HEK293 (cell line): ENCODE results near the gene HTR6.

Experiments
- CTCF ChIP-seq: fragments of 450-650 bp; formaldehyde crosslinking; IDR thresholded peaks from 2 replicates; pipeline ENCODE4 v1.5.1; 2016; ENCODE audit warnings: missing biosample characterization, missing genetic modification characterization
- IKZF3 ChIP-seq: fragments of 450-650 bp; IDR thresholded peaks from 2 replicates; pipeline ENCODE4 v1.5.0; 2018; ENCODE audit warnings: missing biosample characterization, mild to moderate bottlenecking, missing genetic modification characterization, moderate library complexity
- PBX3 ChIP-seq: sonication (generic); formaldehyde crosslinking; IDR thresholded peaks from 2 replicates; pipeline ENCODE4 v1.8.1; 2022; ENCODE audit warnings: mild to moderate bottlenecking, moderate library complexity, missing genetic modification reagents
- PRDM1 ChIP-seq: fragments of 450-650 bp; formaldehyde crosslinking; IDR thresholded peaks from 2 replicates; pipeline ENCODE4; 2016; ENCODE audit warnings: missing biosample characterization, missing genetic modification characterization
- PRDM10 ChIP-seq: fragments of 450-650 bp; formaldehyde crosslinking; IDR thresholded peaks from 2 replicates; pipeline ENCODE4 v1.5.1; 2016; ENCODE audit warnings: missing biosample characterization, missing genetic modification characterization
- WT1 ChIP-seq: fragments of 450-650 bp; formaldehyde crosslinking; IDR thresholded peaks from 2 replicates; pipeline ENCODE4 v1.5.1; 2016; ENCODE audit warnings: missing biosample characterization, missing genetic modification characterization
- ZBTB20 ChIP-seq: fragments of 450-650 bp; formaldehyde crosslinking; IDR thresholded peaks from 2 replicates; pipeline ENCODE4 v1.5.1; 2016; ENCODE audit warnings: missing biosample characterization, missing genetic modification characterization
- ZNF10 ChIP-seq: fragments of 450-650 bp; formaldehyde crosslinking; IDR thresholded peaks from 2 replicates; pipeline ENCODE4 v1.5.1; 2017; ENCODE audit warnings: missing biosample characterization, missing genetic modification characterization
- ZNF239 ChIP-seq: fragments of 450-650 bp; formaldehyde crosslinking; IDR thresholded peaks from 2 replicates; pipeline ENCODE4 v1.5.1; 2016; ENCODE audit warnings: missing biosample characterization, missing genetic modification characterization
- ZNF274 ChIP-seq, 2 experiments: fragments of 200-500 bp in 1 of 2; fragments of 450-650 bp in 1 of 2; sonication (Bioruptor generic) in 1 of 2; formaldehyde crosslinking in 1 of 2; IDR thresholded peaks; 2 replicates each; pipeline versions ENCODE4 v1.5.1 to v1.6.1; 2014 to 2016; ENCODE audit warnings: borderline replicate concordance in 1 of 2, inconsistent platforms in 1 of 2, low read length in 1 of 2, missing biosample characterization in 1 of 2, missing genetic modification characterization in 1 of 2
- ZNF404 ChIP-seq: fragments of 450-650 bp; formaldehyde crosslinking; IDR thresholded peaks from 2 replicates; pipeline ENCODE4 v1.5.1; 2017; ENCODE audit warnings: missing biosample characterization, missing genetic modification characterization
- ZNF501 ChIP-seq: fragments of 450-650 bp; formaldehyde crosslinking; IDR thresholded peaks from 2 replicates; pipeline ENCODE4 v1.5.1; 2016; ENCODE audit warnings: missing biosample characterization, missing genetic modification characterization
- ZNF776 ChIP-seq: fragments of 450-650 bp; formaldehyde crosslinking; IDR thresholded peaks from 2 replicates; pipeline ENCODE4 v1.5.0; 2017; ENCODE audit warnings: missing biosample characterization, missing genetic modification characterization, borderline replicate concordance

- TF ChIP-seq IKZF3 (no peak), PRDM10 (no peak), CTCF (tag by site-specific recombination) (peak; percentile 31; the same call in 1 of the 2 replicates), ZNF404 (tag by site-specific recombination) (no peak), ZNF501 (tag by site-specific recombination) (no peak), PBX3 (CRISPR knock-in tag) (no peak), ZNF239 (tag by site-specific recombination) (no peak), PRDM1 (tag by site-specific recombination) (peak; percentile 49; the same call in 1 of the 2 replicates), ZBTB20 (no peak), ZNF10 (tag by site-specific recombination) (no peak), WT1 (tag by site-specific recombination) (no peak), ZNF274 (IDR thresholded peaks at IDR 0.05; ENCODE audit: low read length) (no peak), ZNF274 (tag by site-specific recombination; IDR thresholded peaks at IDR 0.05; ENCODE audit: borderline replicate concordance) (no peak), ZNF776 (tag by site-specific recombination) (no peak)
Observed at GRCh38 chr1:19703280-19703679, 38.6 kb downstream of the HTR6 start.
